Mesenchymal stem cell (in vitro differentiated cells and primary cell): ENCODE data around the gene CEBPE. TPM values are rescaled to one million over a fixed set of nuclear protein-coding genes. Genes with fewer than 3 reads are reported as not detected.

Experiments used
- DNase-seq: peaks from one replicate; pipeline ENCODE4 v3.0.0-alpha.2; 2013
- H2AFZ ChIP-seq: one replicate; pipeline ENCODE4 v1.6.1; 2013; ENCODE audit warnings: low read depth, mild to moderate bottlenecking, control low read depth, inconsistent platforms, low read length, moderate library complexity
- H2AK5ac ChIP-seq: 2 replicates; pipeline ENCODE4 v1.6.1; 2013; ENCODE audit warnings: low read length, moderate library complexity, mild to moderate bottlenecking, inconsistent platforms; ENCODE audit not compliant: severe bottlenecking
- H2BK120ac ChIP-seq: one replicate; pipeline ENCODE4 v1.6.1; 2013; ENCODE audit warnings: low read depth, mild to moderate bottlenecking, inconsistent platforms, low read length, moderate library complexity
- H2BK12ac ChIP-seq, 2 experiments: one replicate each; pipeline ENCODE4 v1.6.1; 2013; ENCODE audit warnings: inconsistent platforms in 2 of 2, low read length in 2 of 2, mild to moderate bottlenecking in 2 of 2, moderate library complexity in 2 of 2, control low read depth in 1 of 2
- H2BK15ac ChIP-seq: one replicate; pipeline ENCODE4 v1.6.1; 2013; ENCODE audit warnings: mild to moderate bottlenecking, low read depth, inconsistent platforms; ENCODE audit not compliant: poor library complexity, severe bottlenecking
- H2BK5ac ChIP-seq: 2 replicates; pipeline ENCODE4 v1.6.1; 2013; ENCODE audit warnings: low read depth, mild to moderate bottlenecking, low read length, control low read depth, inconsistent platforms; ENCODE audit not compliant: poor library complexity, severe bottlenecking
- H3K14ac ChIP-seq, 2 experiments: one replicate each; pipeline ENCODE4 v1.6.1; 2013; ENCODE audit warnings: inconsistent platforms in 2 of 2, low read length in 2 of 2, control low read depth in 1 of 2, mild to moderate bottlenecking in 1 of 2, moderate library complexity in 1 of 2
- H3K18ac ChIP-seq, 2 experiments: one replicate each; pipeline ENCODE4 v1.6.1; 2013; ENCODE audit warnings: inconsistent platforms in 2 of 2, low read length in 2 of 2, control low read depth in 1 of 2, low read depth in 1 of 2, mild to moderate bottlenecking in 1 of 2
- H3K23ac ChIP-seq, 2 experiments: one replicate each; pipeline ENCODE4 v1.6.1; 2013; ENCODE audit warnings: inconsistent platforms in 2 of 2, low read length in 2 of 2, mild to moderate bottlenecking in 2 of 2, moderate library complexity in 2 of 2, control low read depth in 1 of 2
- H3K27ac ChIP-seq: 2 replicates; pipeline ENCODE4 v1.5.1; 2013; ENCODE audit warnings: mild to moderate bottlenecking, moderate library complexity, low read length, control low read depth, inconsistent platforms; ENCODE audit not compliant: poor library complexity, severe bottlenecking
- H3K27me3 ChIP-seq, 2 experiments: 2 replicates each; pipeline versions ENCODE4 v1.6.1 to v1.7.0; 2013; ENCODE audit warnings: low read length in 2 of 2, mild to moderate bottlenecking in 2 of 2, moderate library complexity in 2 of 2, control low read depth in 1 of 2, inconsistent platforms in 1 of 2; ENCODE audit not compliant: control insufficient read depth in 1 of 2, insufficient read depth in 1 of 2
- H3K36me3 ChIP-seq, 2 experiments: 2 replicates each; pipeline versions ENCODE4 v1.6.1 to v1.7.0; 2013; ENCODE audit warnings: low read length in 2 of 2, control low read depth in 1 of 2, inconsistent platforms in 1 of 2, low read depth in 1 of 2, mild to moderate bottlenecking in 1 of 2; ENCODE audit not compliant: insufficient read depth in 2 of 2, control insufficient read depth in 1 of 2
- H3K4ac ChIP-seq, 2 experiments: one replicate each; pipeline ENCODE4 v1.6.1; 2013; ENCODE audit warnings: inconsistent platforms in 2 of 2, low read length in 2 of 2, mild to moderate bottlenecking in 2 of 2, moderate library complexity in 2 of 2, control low read depth in 1 of 2, low read depth in 1 of 2
- H3K4me1 ChIP-seq: 2 replicates; pipeline ENCODE4 v1.6.1; 2013; ENCODE audit warnings: low read depth, low read length, control low read depth; ENCODE audit not compliant: control insufficient read depth, insufficient read depth
- H3K4me2 ChIP-seq: 2 replicates; pipeline ENCODE4 v1.6.1; 2013; ENCODE audit warnings: low read length, mild to moderate bottlenecking, inconsistent platforms; ENCODE audit not compliant: poor library complexity, severe bottlenecking
- H3K4me3 ChIP-seq, 2 experiments: 2 replicates each; pipeline versions ENCODE4 v1.5.1 to v1.7.0; 2013; ENCODE audit warnings: low read length in 2 of 2, mild to moderate bottlenecking in 2 of 2, control low read depth in 1 of 2, low read depth in 1 of 2; ENCODE audit not compliant: insufficient read depth in 1 of 2
- H3K79me1 ChIP-seq: replicated peaks from 2 replicates; pipeline ENCODE4 v1.6.1; 2013; ENCODE audit warnings: mild to moderate bottlenecking, control low read depth, low read length, inconsistent platforms; ENCODE audit not compliant: poor library complexity, severe bottlenecking
- H3K9ac ChIP-seq: 2 replicates; pipeline ENCODE4 v1.7.0; 2013; ENCODE audit warnings: mild to moderate bottlenecking, low read length, moderate library complexity
- H3K9me3 ChIP-seq: 2 replicates; pipeline ENCODE4 v1.7.0; 2013; ENCODE audit warnings: mild to moderate bottlenecking, low read length; ENCODE audit not compliant: control insufficient read depth
- H4K8ac ChIP-seq: one replicate; pipeline ENCODE4 v1.6.1; 2013; ENCODE audit warnings: inconsistent platforms, mild to moderate bottlenecking, low read length, moderate library complexity
- H4K91ac ChIP-seq: one replicate; pipeline ENCODE4 v1.6.1; 2013; ENCODE audit warnings: mild to moderate bottlenecking, low read length, inconsistent platforms
- WGBS: methylation state at CpG from one replicate; pipeline ENCODE4 v1.1.7; 2013; ENCODE audit warnings: mixed read lengths; 5-methylcytosine and 5-hydroxymethylcytosine counted together
- polyA plus RNA-seq, 2 experiments: library from polyadenylated mRNA; stranded (reverse); fragments of 200-250 nt; gene quantifications; one replicate each; pipeline ENCODE4 v1.2.3, GENCODE V29; 2013

CEBPE gene
- not detected for polyA plus RNA-seq (2013, experiment 1 of 2)
- polyA plus RNA-seq (2013, experiment 2 of 2): not detected

DNA sequence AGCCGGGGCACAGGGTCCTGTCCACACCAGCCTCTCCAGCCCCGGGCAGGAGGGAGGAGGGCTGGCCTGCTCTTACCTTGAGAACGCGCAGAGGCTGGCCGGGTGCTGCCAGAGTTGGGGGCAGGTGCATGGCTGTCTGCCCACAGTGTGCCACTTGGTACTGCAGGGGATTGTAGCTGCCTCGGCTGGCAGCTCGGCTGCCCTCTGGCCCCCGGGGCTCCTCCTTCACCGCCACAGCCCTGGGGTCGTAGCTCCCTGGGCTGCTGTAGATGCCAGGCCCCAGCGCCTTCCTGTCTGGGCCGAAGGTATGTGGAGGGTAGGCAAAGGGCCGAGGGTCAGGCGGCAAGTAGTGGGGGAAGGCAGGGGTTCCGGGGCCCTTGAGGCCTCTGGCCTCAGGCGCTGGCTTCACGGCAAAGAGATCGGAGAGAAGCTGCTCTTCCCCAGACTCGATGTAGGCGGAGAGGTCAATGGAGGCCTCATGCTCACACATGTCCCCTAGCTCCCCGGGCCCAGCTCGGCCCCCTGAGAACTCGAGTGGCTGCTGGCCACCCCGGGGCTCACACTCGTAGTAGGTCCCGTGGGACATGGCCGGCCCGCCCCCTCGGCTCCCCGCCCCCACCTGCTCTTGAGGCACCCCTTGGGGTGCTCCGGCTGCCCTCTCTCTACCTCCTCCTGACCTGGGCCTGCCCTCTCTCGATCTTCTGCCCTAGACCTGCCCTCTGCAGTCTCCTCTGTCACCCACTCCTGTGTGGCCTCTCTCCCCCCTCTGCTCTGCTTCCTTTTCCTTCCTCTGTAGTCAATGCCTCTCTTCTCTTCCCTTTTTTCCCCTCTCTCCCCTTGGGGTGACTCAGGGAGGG, at the start of gene CEBPE:
Gene CEBPE, minus strand, starts transcription at position 750 of the 857 bp plus-strand sequence. Its CDS starts 164 bp downstream, at position 586.
- WGBS: 93% methylated on average over 28 of the region's 32 CpGs
- Histone ChIP-seq H4K8ac (no peak within 1 kb of the TSS), H3K79me1 (no peaks in the 10 kb centered on the region), H3K14ac (no peak within 1 kb of the TSS), H3K4ac (no peak within 1 kb of the TSS), H3K4me2 (no peak within 1 kb of the TSS), H2AK5ac (no peak within 1 kb of the TSS), H2BK120ac (no peak within 1 kb of the TSS), H3K9ac (no peak within 1 kb of the TSS), H3K27ac (no peak within 1 kb of the TSS), H2BK15ac (no peak within 1 kb of the TSS), H3K18ac (no peak within 1 kb of the TSS), H3K4me3 (no peak within 1 kb of the TSS), H3K23ac (no peak within 1 kb of the TSS), H2BK12ac (peak within 1 kb of the TSS in 1 of 2 experiments; percentile 69), H2BK5ac (no peak within 1 kb of the TSS), H2AFZ (no peak within 1 kb of the TSS), H3K4me1 (peaks cover 27% of the 10 kb centered on the region), H3K36me3 (no peaks in the 10 kb centered on the region), H3K9me3 (no peaks in the 10 kb centered on the region), H4K91ac (no peak within 1 kb of the TSS), H3K27me3 (no peaks in the 10 kb centered on the region)
- DNase-seq: no peak

- Histone ChIP-seq H3K79me1 (no peaks in the 10 kb centered on the region), H3K9me3 (no peaks in the 10 kb centered on the region), H3K9ac (peak overlapping the region; percentile 13), H3K14ac (no peak overlapping the region), H4K91ac (no peak overlapping the region), H3K18ac (no peak overlapping the region), H3K4ac (no peak overlapping the region), H3K4me2 (no peak overlapping the region), H3K23ac (no peak overlapping the region), H3K27me3 (peaks cover 1 to 8% of the 10 kb centered on the region in 2 experiments), H2AFZ (no peak overlapping the region), H3K27ac (no peak overlapping the region), H3K4me3 (no peak overlapping the region), H2AK5ac (no peak overlapping the region), H4K8ac (no peak overlapping the region), H2BK15ac (no peak overlapping the region), H2BK5ac (no peak overlapping the region), H2BK12ac (no peak overlapping the region), H3K36me3 (peaks cover 0 to 18% of the 10 kb centered on the region in 2 experiments), H2BK120ac (no peak overlapping the region), H3K4me1 (peaks cover 4% of the 10 kb centered on the region)
- no peak for DNase-seq
- WGBS: no CpG with 5 or more reads among the region's 2 CpGs
Measured at GRCh38 chr14:23168246-23168645, 49.2 kb upstream of the CEBPE start.

GRCh38 chr14:23167116-23167847, 48.2 kb upstream of the CEBPE start:
- peaks cover 4% of the 10 kb centered on the region for H3K4me1 ChIP-seq
- no peak overlapping the region for H2AFZ ChIP-seq
- no peak overlapping the region for H2BK120ac ChIP-seq
- no peak overlapping the region for H2AK5ac ChIP-seq
- no peak overlapping the region for H3K9ac ChIP-seq
- H4K91ac ChIP-seq: no peak overlapping the region
- H3K18ac ChIP-seq: no peak overlapping the region
- no peak for DNase-seq
- 86% methylated on average over 6 of the region's 9 CpGs for WGBS
- no peak overlapping the region for H3K27ac ChIP-seq
- no peak overlapping the region for H3K4ac ChIP-seq
- no peak overlapping the region for H2BK15ac ChIP-seq
- H3K9me3 ChIP-seq: no peaks in the 10 kb centered on the region
- H2BK5ac ChIP-seq: no peak overlapping the region
- H3K36me3 ChIP-seq: peaks cover 0 to 19% of the 10 kb centered on the region in 2 experiments
- H3K79me1 ChIP-seq: no peaks in the 10 kb centered on the region
- peaks cover 5 to 8% of the 10 kb centered on the region in 2 experiments for H3K27me3 ChIP-seq
- no peak overlapping the region for H3K23ac ChIP-seq
- H2BK12ac ChIP-seq: no peak overlapping the region
- H3K4me3 ChIP-seq: no peak overlapping the region
- no peak overlapping the region for H3K4me2 ChIP-seq
- H3K14ac ChIP-seq: no peak overlapping the region
- no peak overlapping the region for H4K8ac ChIP-seq

DNA sequence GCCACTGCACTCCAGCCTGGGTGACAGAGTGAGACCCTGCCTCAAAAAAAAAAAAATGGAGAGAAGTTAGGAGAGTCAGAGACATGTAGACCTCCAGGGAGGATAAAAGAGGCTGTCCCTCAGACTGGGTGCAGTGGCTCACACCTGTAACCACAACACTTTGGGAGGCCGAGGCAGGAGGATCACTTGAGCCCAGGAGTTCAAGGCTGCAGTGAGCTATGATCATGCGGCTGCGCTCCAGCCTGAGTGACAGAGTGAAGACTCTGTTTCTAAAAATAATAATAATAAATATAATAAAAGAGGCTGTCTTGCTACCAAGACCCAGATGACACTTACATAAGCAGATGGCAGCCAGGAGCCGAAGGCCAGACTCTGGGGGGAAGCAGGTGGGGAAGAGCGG, 45.9 kb upstream of the CEBPE start:
- H3K27ac ChIP-seq: no peak overlapping the region
- WGBS: 91% methylated on average over 3 of the region's 5 CpGs
- DNase-seq: no peak

More for the DNA sequence above, 45.9 kb upstream of the CEBPE start:
- no peak overlapping the region for H2BK15ac ChIP-seq
- no peak overlapping the region for H3K14ac ChIP-seq
- H3K4me2 ChIP-seq: no peak overlapping the region
- H3K4me3 ChIP-seq: no peak overlapping the region
- H3K18ac ChIP-seq: no peak overlapping the region
- H4K8ac ChIP-seq: no peak overlapping the region
- peaks cover 0 to 19% of the 10 kb centered on the region in 2 experiments for H3K36me3 ChIP-seq
- peaks cover 3 to 5% of the 10 kb centered on the region in 2 experiments for H3K27me3 ChIP-seq
- H3K23ac ChIP-seq: no peak overlapping the region
- no peak overlapping the region for H2BK5ac ChIP-seq
- no peak overlapping the region for H2AK5ac ChIP-seq
- H2BK12ac ChIP-seq: no peak overlapping the region
- H4K91ac ChIP-seq: peak overlapping the region; percentile 36
- no peaks in the 10 kb centered on the region for H3K79me1 ChIP-seq
- H3K9ac ChIP-seq: no peak overlapping the region
- H3K4ac ChIP-seq: no peak overlapping the region
- no peak overlapping the region for H2AFZ ChIP-seq
- H3K9me3 ChIP-seq: no peaks in the 10 kb centered on the region
- H2BK120ac ChIP-seq: no peak overlapping the region
- H3K4me1 ChIP-seq: peaks cover 12% of the 10 kb centered on the region
